Naive B cell (primary cell): ENCODE results near the gene SLC25A18. TPM values are rescaled to one million over a fixed set of nuclear protein-coding genes. Genes with fewer than 3 reads are reported as not detected.

Experiments
- ATAC-seq, 2 donors: fragments of 150-1000 bp; cut with Tn5 transposase; 2 replicates each; pipeline ENCODE4 v1.10.0; 2021; ENCODE audit warnings: low read depth in 2 of 2, mild to moderate bottlenecking in 2 of 2, moderate library complexity in 2 of 2
- DNase-seq: peaks from one replicate; pipeline ENCODE4 v3.0.0; 2022
- H3K27ac Mint-ChIP-seq, 6 donors: one replicate each; pipeline ENCODE4 v1.8.0; 2020 to 2022; ENCODE audit warnings: mild to moderate bottlenecking in 6 of 6, mixed read lengths in 6 of 6, moderate library complexity in 5 of 6, inconsistent platforms in 2 of 6
- H3K27me3 Mint-ChIP-seq, 3 donors: one replicate each; pipeline ENCODE4 v1.8.0; 2021 to 2022; ENCODE audit warnings: mixed read lengths in 3 of 3, mild to moderate bottlenecking in 1 of 3
- H3K36me3 Mint-ChIP-seq, 2 donors: one replicate each; pipeline ENCODE4 v1.8.0; 2020 to 2022; ENCODE audit warnings: mixed read lengths in 2 of 2, inconsistent platforms in 1 of 2, mild to moderate bottlenecking in 1 of 2
- H3K4me1 Mint-ChIP-seq, 3 donors: one replicate each; pipeline ENCODE4 v1.8.0; 2020 to 2022; ENCODE audit warnings: mixed read lengths in 3 of 3, inconsistent platforms in 1 of 3, mild to moderate bottlenecking in 1 of 3, moderate library complexity in 1 of 3
- H3K4me3 Mint-ChIP-seq, 8 donors: one replicate each; pipeline ENCODE4 v1.8.0; 2020 to 2022; ENCODE audit warnings: mild to moderate bottlenecking in 8 of 8, mixed read lengths in 8 of 8, moderate library complexity in 8 of 8, inconsistent platforms in 2 of 8
- H3K9me3 Mint-ChIP-seq, 7 donors: one replicate each; pipeline ENCODE4 v1.8.0; 2020 to 2022; ENCODE audit warnings: mixed read lengths in 7 of 7, mild to moderate bottlenecking in 5 of 7, inconsistent platforms in 2 of 7, moderate library complexity in 1 of 7
- polyA plus RNA-seq, 6 donors: library from polyadenylated mRNA; unstranded; fragments of 300-500 nt; fragmentation: Illumina TruSeq; gene quantifications; one replicate each; pipeline ENCODE4 v1.2.3, GENCODE V29; 2021; ENCODE audit warnings: low read depth in 6 of 6

SLC25A18 gene
- polyA plus RNA-seq, 6 donors from 2014 or later, result 0.13 TPM; not detected in 5

GRCh38 chr22:17598318-17598717 lies 35.0 kb downstream of the SLC25A18 start:
- Mint-ChIP-seq H3K9me3 (peaks cover 0 to 4% (median 0%) of the 10 kb centered on the region in 7 donors), H3K27me3 (no peaks in the 10 kb centered on the region), H3K4me1 (peaks cover 22 to 30% (median 29%) of the 10 kb centered on the region in 3 donors), H3K27ac (peak overlapping the region in 2 of 6 donors; percentile 4 to 65), H3K36me3 (peaks cover 28 to 39% of the 10 kb centered on the region in 2 donors), H3K4me3 (no peak overlapping the region)
- ATAC-seq (no peak), DNase-seq (no peak)

GRCh38 chr22:17601031-17601430 lies 37.7 kb downstream of the SLC25A18 start:
- no peak overlapping the region for H3K27ac Mint-ChIP-seq
- peaks cover 6 to 9% (median 8%) of the 10 kb centered on the region in 3 donors for H3K4me1 Mint-ChIP-seq
- H3K4me3 Mint-ChIP-seq, result no peak overlapping the region
- H3K9me3 Mint-ChIP-seq, result peaks cover 0 to 3% (median 0%) of the 10 kb centered on the region in 7 donors
- H3K36me3 Mint-ChIP-seq, result peaks cover 20 to 35% of the 10 kb centered on the region in 2 donors
- ATAC-seq (no peak), DNase-seq (no peak)
- H3K27me3 Mint-ChIP-seq, result no peaks in the 10 kb centered on the region

DNA sequence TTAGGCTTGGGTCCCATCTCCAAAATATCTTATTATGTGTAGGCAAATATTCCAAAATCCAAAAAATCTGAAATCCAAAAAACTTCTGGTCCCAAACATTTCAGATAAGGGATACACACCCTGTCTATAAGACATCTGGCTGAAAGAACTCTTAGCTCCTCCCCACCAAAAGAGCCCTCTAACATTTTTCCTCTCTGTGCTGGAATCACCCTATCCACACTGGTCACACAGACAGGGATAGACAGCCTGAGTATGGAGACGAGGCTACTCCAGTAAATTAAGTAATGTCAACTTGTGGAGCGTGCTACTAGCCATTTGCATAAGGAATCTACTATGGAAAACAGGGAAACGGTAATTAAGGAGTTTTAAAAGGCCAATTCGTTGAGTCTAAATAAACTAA lies 40.4 kb downstream of the SLC25A18 start:
- ATAC-seq (no peak), DNase-seq (no peak)
- no peaks in the 10 kb centered on the region for H3K27me3 Mint-ChIP-seq
- no peak overlapping the region for H3K27ac Mint-ChIP-seq
- H3K36me3 Mint-ChIP-seq, result peaks cover 5 to 19% of the 10 kb centered on the region in 2 donors
- H3K4me1 Mint-ChIP-seq, result no peaks in the 10 kb centered on the region
- H3K4me3 Mint-ChIP-seq, result no peak overlapping the region
- H3K9me3 Mint-ChIP-seq, result no peaks in the 10 kb centered on the region

GRCh38 chr22:17606496-17606895 lies 43.2 kb downstream of the SLC25A18 start:
- no peak overlapping the region for H3K4me3 Mint-ChIP-seq
- ATAC-seq (no peak), DNase-seq (no peak)
- H3K4me1 Mint-ChIP-seq, result no peaks in the 10 kb centered on the region
- H3K27ac Mint-ChIP-seq, result no peak overlapping the region
- H3K9me3 Mint-ChIP-seq, result no peaks in the 10 kb centered on the region
- no peaks in the 10 kb centered on the region for H3K36me3 Mint-ChIP-seq
- H3K27me3 Mint-ChIP-seq, result no peaks in the 10 kb centered on the region

DNA sequence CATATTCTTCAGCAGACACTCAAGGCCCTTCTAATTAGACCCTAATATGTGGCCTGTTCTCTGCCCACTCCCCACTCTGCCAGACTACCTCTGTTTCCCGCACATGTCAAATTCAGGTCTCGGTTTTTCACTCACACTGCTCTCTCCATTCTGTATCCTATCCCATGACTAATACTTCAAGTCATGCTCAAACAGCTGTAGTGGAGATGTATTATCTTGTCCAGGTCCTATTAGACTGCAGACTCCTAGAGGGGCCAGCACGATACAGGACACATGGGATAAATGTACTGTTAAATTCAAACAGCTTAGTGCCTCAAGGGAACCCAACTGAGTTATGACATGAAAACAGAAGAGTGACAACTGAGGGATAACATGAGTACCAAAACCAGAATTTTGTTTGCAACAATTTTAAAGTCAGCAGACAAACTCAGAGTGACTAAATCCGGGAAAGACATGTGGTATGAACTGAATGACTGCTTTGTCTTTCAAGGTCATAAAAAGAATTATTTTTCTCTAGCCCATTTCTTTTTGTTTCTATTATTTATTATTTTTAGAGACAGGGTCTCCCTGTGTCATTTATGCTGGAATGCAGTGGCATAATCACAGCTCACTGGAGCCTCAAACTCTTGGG lies 44.7 kb downstream of the SLC25A18 start:
- Mint-ChIP-seq H3K9me3 (no peaks in the 10 kb centered on the region), H3K4me3 (no peak overlapping the region), H3K27ac (no peak overlapping the region), H3K4me1 (no peaks in the 10 kb centered on the region), H3K27me3 (no peaks in the 10 kb centered on the region), H3K36me3 (peaks cover 10 to 14% of the 10 kb centered on the region in 2 donors)
- no peak for DNase-seq
- ATAC-seq, result no peak

- Mint-ChIP-seq H3K27ac (peak overlapping the region in 2 of 6 donors; percentile 44 to 81), H3K27me3 (no peaks in the 10 kb centered on the region), H3K4me3 (no peak overlapping the region), H3K36me3 (peaks cover 11 to 16% of the 10 kb centered on the region in 2 donors), H3K4me1 (no peaks in the 10 kb centered on the region), H3K9me3 (no peaks in the 10 kb centered on the region)
- DNase-seq, result no peak
- no peak for ATAC-seq
These were observed 48.8 kb downstream of the SLC25A18 start for GRCh38 chr22:17612057-17612456.

DNA sequence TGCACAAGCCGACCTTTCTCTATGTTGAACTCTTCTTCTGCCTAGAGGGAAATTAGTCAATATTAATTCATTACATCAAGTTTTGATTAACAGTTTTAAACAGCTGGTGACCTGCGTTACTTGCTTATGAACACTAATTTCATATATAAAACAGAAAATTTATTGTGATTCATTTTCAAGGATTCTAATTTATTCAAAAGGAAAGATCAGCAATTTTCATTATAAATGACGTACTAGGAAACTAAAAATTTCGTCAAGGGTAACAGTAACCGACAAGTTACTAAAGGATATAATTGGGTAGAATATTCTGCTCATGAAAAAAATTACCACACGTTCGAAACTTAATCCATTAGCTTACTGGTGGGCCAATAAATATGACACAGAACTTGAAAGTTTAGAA lies 50.0 kb downstream of the SLC25A18 start:
- no peak overlapping the region for H3K4me3 Mint-ChIP-seq
- H3K9me3 Mint-ChIP-seq, result no peaks in the 10 kb centered on the region
- H3K4me1 Mint-ChIP-seq, result no peaks in the 10 kb centered on the region
- ATAC-seq, result no peak
- DNase-seq, result no peak
- H3K27ac Mint-ChIP-seq, result peak overlapping the region in 1 of 6 donors; percentile 7
- no peaks in the 10 kb centered on the region for H3K27me3 Mint-ChIP-seq
- peaks cover 11 to 16% of the 10 kb centered on the region in 2 donors for H3K36me3 Mint-ChIP-seq

GRCh38 chr22:17627961-17628405 lies 64.7 kb downstream of the SLC25A18 start:
- no peak for ATAC-seq
- H3K27me3 Mint-ChIP-seq, result no peaks in the 10 kb centered on the region
- H3K9me3 Mint-ChIP-seq, result no peaks in the 10 kb centered on the region
- peak overlapping the region; percentile 86 to 99 (median 94) for H3K4me3 Mint-ChIP-seq
- peak overlapping the region; percentile 96 to 100 (median 98) for H3K27ac Mint-ChIP-seq
- H3K36me3 Mint-ChIP-seq, result no peaks in the 10 kb centered on the region
- H3K4me1 Mint-ChIP-seq, result peaks cover 0 to 43% (median 6%) of the 10 kb centered on the region in 3 donors
- DNase-seq, result no peak

DNA sequence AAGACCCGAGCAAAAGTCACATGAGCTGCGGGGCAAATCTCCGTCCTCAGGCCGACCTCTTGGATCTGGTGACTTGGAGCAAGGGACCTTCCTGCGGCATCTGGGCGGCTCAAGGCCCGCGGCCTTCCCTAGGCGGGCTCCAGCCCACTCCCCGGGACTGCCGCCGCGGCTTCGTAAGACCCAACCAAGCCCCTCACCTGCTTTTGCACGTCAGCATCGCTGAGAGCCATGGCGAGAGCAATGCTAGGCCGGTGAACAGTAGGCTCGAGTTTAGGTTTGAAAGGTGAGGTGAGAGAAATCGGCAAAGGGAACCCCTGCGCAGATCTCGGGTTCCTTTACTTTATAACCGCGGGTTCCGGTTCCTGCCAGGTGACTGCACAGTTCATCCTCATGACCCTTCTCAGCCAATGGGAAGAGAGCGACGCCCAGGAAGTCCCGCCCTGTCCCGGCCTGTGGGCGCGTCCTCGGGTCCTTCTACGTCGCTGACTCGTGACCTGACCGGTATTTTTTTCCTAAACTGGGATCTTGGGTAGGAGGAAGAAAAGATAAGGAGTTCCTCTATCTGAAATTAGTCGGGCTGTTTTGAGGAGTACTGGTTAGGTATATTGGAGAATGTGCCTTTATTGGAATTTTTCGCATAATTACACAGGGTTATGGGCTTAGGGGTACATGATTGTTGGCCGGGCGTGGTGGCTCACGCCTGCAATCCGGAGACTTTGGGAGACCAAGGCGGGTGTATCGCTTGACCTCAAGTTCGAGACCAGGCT lies 65.3 kb downstream of the SLC25A18 start, which contains the start of gene ATP6V1E1:
ATP6V1E1 (minus strand) TSS at position 344 of the 767 bp plus-strand sequence; CDS start at position 230, 114 bp downstream.
- H3K27ac Mint-ChIP-seq, result peak within 1 kb of the TSS; percentile 96 to 100 (median 98)
- peak; percentile 100 for ATAC-seq

DNA sequence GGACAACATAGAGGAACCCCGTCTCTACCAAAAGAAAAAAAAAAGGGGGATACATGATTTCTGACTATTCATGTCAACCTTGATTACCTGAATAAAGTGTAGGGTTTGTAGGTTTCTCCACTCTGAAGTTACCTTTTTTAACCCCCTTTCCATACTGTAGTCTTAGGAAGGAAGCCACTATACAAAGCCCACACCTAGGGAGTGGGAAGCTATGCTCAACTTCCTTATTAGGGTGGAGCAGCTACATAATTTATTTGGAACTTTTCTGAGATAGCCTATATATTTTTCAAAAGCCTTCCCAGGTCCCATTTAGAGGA lies 65.8 kb downstream of the SLC25A18 start:
- Mint-ChIP-seq H3K36me3 (no peaks in the 10 kb centered on the region), H3K9me3 (no peaks in the 10 kb centered on the region), H3K4me3 (peak overlapping the region; percentile 86 to 99 (median 94)), H3K27me3 (no peaks in the 10 kb centered on the region), H3K27ac (peak overlapping the region; percentile 96 to 100 (median 98)), H3K4me1 (peaks cover 0 to 43% (median 6%) of the 10 kb centered on the region in 3 donors)
- DNase-seq (no peak), ATAC-seq (no peak)

More for the DNA sequence above, 65.3 kb downstream of the SLC25A18 start, which contains the start of gene ATP6V1E1:
- H3K9me3 Mint-ChIP-seq, result no peaks in the 10 kb centered on the region
- peaks cover 0 to 43% (median 6%) of the 10 kb centered on the region in 3 donors for H3K4me1 Mint-ChIP-seq
- H3K27me3 Mint-ChIP-seq, result no peaks in the 10 kb centered on the region
- peak within 1 kb of the TSS; percentile 86 to 99 (median 94) for H3K4me3 Mint-ChIP-seq
- peak; percentile 95 for DNase-seq
- no peaks in the 10 kb centered on the region for H3K36me3 Mint-ChIP-seq

- Mint-ChIP-seq H3K36me3 (no peaks in the 10 kb centered on the region), H3K27ac (peak overlapping the region in 5 of 6 donors; percentile 92 to 99 (median 96)), H3K4me1 (peaks cover 0 to 41% (median 6%) of the 10 kb centered on the region in 3 donors), H3K27me3 (no peaks in the 10 kb centered on the region), H3K9me3 (no peaks in the 10 kb centered on the region), H3K4me3 (peak overlapping the region in 4 of 8 donors; percentile 37 to 94 (median 58))
- ATAC-seq (no peak), DNase-seq (no peak)
These were observed 66.3 kb downstream of the SLC25A18 start for GRCh38 chr22:17629641-17630040.

DNA sequence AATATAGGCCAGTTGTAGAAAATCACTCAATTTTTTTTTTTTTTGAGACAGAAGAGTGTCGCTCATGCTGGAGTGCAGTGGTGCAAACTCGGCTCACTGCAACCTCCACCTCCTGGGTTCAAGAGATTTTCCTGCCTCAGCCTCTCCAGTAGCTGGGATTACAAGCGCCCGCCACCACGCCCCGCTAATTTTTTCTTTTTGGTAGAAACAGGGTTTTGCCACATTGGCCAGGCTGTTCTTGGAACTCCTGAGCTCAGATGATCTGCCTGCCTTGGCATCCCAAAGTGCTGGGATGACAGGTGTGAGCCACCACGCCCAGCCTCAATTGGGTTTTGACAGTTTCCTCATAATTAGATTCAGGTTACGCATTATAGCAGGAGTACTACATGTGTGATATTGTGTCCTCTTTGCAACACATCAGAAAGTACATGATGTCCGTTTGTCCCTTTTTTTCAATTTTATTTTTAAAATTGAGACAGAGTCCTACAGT lies 67.8 kb downstream of the SLC25A18 start:
- Mint-ChIP-seq H3K27me3 (no peaks in the 10 kb centered on the region), H3K36me3 (no peaks in the 10 kb centered on the region), H3K27ac (peak overlapping the region in 2 of 6 donors; percentile 69 to 81), H3K4me3 (peak overlapping the region in 2 of 8 donors; percentile 25 to 48), H3K9me3 (no peaks in the 10 kb centered on the region), H3K4me1 (peaks cover 0 to 29% (median 6%) of the 10 kb centered on the region in 3 donors)
- ATAC-seq (no peak), DNase-seq (no peak)

GRCh38 chr22:17633217-17633997 lies 70.1 kb downstream of the SLC25A18 start:
- H3K27ac Mint-ChIP-seq, result peak overlapping the region in 1 of 6 donors; percentile 70
- no peaks in the 10 kb centered on the region for H3K27me3 Mint-ChIP-seq

More at GRCh38 chr22:17633217-17633997, 70.1 kb downstream of the SLC25A18 start:
- Mint-ChIP-seq H3K9me3 (no peaks in the 10 kb centered on the region), H3K4me1 (peaks cover 8 to 24% (median 16%) of the 10 kb centered on the region in 3 donors), H3K36me3 (no peaks in the 10 kb centered on the region), H3K4me3 (no peak overlapping the region)
- no peak for ATAC-seq
- DNase-seq, result no peak
